Measurements from ENCODE around the gene TEX35.
A peak's percentile ranks its signal among the peaks of the same experiment; 100 is the strongest.

TEX35 gene

GRCh38 chr1:178521241-178521640 is 8.3 kb downstream of the TEX35 start:
- no peak for DNase-seq

DNA sequence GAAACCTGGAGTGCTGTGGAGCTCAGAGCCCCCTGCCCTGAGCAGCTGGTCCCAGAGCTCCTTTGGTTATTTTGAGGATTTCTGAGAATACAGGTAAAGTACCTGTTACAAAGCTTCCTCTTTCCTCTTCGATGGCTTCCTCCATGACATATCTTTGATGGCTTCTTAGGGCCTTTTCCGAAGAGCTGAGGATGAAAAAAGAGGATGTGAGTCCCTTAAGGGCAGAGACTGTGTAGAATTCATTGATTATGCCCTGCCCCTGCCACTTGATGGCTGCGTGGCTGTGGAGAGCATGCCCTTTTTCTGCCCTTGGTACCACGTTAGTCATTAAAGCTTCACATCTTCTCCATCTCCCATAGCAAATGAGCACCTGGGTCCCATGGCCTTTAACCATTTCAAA is 14.2 kb downstream of the TEX35 start:
- no peak for DNase-seq

GRCh38 chr1:178528228-178528952 is 15.5 kb downstream of the TEX35 start:
- DNase-seq = no peak

GRCh38 chr1:178528953-178529335 is 16.0 kb downstream of the TEX35 start:
- no peak for DNase-seq

DNA sequence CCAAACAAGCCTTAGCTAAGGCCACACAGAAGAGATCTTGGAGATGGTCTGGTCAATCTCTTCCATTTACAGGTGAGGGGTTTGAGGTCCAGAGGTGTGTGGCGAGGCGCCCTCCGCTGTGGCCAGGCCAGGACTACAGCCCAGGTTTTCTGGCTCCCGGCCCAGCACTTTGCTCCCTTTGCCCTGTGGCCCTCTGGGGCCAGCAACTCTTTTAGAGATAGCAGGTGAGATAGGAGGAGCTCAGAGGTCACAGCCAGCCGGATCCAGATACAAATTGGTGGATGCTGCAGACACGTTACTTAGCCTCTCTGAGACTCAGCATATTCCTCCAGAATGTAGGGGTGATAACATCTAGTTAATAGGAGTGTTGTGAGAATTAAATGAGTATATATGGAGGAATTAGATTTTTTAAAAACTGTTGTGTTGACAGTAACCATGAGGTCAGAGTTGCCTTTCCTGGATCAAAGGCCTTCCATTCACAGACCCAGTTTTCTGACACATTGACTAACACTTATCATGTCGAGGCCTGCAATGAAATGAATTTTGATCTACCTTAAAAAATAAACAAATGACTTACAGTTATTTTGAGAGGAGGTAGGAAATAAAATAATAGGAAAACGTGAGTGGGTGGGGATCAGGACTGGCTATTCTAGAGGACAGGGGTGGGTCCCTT is 16.6 kb downstream of the TEX35 start:
- DNase-seq = no peak

GRCh38 chr1:178530037-178530402 is 17.1 kb downstream of the TEX35 start:
- DNase-seq = no peak

GRCh38 chr1:178530502-178530901 is 17.6 kb downstream of the TEX35 start:
- DNase-seq = no peak

DNA sequence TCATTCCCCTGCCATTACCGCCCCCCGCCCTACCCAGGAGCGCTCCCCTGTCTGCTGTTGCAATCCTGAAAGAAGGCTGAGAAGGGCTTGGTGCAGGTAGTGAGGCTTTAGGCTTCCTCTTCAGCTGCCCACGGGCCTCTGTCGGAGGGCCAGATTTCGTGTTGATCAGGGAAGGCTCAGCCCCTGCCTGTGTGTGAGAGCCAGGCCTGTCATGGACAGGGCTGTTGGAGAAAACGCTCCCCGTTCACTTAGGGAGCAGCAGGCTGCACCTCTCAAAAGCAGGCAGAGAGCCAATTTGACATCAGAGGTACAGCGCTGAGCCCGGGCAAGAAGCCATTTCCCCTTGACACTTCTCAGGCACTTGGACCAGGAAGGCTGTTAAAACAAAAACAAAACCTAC is 19.0 kb downstream of the TEX35 start:
- no peak for DNase-seq

DNA sequence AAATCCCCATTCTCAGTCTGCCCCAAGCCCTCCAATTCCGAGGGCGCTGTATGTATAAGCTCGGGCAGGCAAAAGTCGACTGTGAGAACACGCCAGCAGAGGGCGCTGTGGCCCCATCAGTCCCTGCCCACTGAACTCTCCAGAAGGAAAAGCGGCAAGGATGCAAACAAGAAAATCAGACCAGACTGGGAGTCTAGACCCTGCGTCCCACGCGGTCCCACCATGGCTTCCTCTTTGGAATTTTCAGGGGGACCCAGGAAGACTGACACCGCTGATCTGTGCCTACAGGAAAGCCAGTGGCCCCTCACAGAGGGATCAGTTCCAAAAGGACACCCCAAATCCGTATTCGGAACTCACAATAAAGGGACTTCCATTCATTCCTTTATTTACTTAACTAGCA is 19.5 kb downstream of the TEX35 start:
- DNase-seq = peak; percentile 42

GRCh38 chr1:178533121-178533946 is 20.4 kb downstream of the TEX35 start:
- no peak for DNase-seq

- DNase-seq = no peak
Observed at GRCh38 chr1:178534137-178534868, 21.4 kb downstream of the TEX35 start.

DNA sequence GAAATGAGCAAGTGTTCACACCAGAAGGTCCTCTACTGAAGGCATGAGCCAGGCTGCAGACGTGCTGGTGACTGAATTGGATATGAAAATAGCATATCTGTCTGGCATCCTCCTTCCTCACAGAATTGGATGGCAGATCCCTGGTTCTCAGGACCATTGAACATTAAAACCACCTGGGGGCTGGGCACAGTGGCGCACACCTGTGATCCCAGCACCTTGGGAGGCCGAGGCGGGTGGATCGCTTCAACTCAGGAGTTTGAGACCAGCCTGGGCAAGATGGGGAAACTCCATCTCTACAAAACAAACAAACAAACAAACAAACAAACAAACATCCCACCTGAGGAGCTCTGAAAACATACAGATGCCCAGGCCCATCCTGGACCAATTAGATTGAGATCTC is 23.4 kb downstream of the TEX35 start:
- no peak for DNase-seq

GRCh38 chr1:178536844-178537371 is 24.0 kb downstream of the TEX35 start:
- no peak for DNase-seq

DNA sequence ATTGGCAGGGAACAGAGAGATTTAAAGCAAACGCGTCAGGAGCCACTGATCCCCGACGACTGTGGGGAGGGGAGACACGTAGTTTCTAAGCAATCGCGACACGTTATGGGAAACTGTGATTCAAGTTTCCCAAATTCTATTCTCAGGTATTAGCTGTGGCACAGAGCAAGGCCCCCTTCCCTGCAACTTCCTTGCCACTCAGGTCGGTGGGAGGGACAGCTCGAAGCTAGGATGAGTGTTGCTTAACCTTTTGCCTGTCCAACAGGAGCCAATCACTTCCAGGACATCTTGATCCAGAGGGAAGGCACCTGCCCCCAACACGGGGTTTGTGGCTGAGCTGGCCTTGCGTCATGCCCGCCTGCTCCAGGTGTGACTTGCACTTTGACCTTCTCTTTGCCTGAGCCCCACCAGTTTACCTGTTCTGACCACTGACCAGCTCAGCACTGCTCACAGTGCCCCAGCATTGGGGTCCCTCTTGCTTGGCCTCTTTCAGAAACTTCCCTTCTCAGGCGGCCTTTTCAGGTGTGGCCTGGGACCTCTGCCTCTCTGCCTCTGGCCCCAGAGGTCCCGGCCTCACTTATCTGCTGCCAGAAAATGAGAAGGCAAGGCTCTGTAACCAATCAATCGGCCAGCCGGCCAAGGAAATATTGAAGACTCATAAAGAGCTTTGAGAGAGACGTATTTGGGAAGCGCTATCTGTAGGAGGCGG is 24.6 kb downstream of the TEX35 start:
- DNase-seq = no peak

DNA sequence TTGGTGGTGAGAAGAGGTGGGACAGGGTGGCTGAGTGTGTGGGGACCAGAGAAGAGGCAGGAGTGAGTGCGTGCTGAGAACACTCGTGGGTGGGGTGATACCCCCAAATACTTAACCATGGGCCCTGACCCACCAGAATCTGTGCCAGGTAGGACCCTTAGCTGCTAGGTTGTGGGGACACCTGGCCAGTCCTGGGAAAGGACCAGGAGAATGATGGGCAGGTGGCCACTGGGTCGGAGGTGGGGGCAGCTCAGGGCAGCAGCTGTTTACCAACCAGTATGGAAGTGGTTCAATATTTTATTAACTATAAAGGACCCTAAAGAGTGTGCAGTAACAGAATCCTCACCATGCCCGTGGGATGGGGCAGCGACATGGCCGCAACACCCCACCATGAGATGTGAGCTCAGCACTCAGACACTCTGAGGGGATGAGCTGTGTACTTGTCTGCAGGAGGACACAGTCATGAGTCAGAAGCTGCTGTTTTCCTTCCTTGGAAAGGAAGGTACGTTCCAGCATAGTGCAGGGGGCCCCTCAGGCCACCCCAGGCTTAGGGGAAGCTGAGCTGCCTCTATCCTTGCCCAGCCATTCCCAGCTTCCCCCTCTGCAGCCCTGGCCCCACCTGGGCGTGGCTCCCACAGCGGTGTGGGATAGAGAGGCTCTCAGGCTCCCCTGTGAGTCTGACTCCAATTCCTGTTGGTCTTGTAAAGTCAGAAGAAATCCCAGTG is 25.4 kb downstream of the TEX35 start:
- DNase-seq = no peak

DNA sequence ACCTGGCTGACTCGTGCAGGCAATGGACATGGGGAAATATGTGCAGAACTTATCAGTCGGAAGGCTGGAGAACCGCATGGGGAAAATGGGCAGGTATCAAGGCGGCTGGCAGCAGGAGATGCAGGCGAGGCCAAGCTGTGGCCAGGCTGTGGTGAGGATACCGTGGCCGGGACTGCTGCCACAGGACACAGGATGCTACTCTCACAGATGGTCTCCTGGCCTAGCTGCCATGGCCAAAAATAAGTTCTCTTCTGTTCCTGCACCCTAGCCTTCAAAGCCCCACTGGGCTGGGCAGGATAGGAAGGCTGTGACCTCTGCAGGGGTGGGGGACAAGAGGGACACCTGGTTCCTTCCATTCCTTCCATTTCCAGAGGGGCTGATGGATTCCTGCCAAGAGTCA is 26.4 kb downstream of the TEX35 start:
- no peak for DNase-seq

- no peak for DNase-seq
Observed at GRCh38 chr1:178540204-178540603, 27.3 kb downstream of the TEX35 start.

DNA sequence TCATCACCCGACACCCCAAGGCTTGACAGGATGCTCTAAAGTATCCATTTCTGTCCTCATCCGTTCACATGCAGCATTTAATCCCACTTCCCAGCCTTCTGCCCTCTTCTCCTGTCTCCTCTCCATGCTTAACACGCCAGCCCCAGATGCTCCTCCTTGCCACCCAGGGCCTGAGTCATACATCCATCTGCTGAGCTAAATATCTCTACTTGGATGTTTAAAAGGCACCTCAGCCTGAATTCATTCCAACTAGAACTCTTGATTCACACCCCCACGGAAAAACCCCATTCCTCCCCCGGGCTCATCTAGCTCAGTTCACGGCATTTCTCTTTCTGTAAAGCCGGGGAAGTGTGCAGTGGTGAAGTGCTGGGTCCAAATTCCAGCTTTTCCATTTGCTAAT is 27.7 kb downstream of the TEX35 start:
- DNase-seq = no peak

DNA sequence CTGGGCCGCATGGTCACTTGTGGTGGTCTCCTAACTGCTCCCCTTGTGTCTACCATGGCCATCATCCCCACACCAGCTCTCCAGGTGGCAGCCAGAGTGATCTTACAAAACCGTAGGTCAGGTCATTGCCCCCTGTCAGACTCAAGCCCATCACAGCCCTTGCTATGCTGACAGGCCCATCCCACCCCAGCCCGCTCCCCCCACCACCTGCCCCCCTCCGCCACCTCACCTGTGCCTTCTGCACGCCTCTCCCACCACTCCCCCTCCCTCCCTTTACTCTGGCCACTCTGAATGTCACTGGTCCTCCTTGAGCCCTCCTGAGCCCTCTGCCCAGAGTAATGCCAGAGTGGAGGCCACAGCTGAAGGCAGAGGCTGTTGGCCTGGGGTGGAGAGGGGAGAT is 28.5 kb downstream of the TEX35 start:
- DNase-seq = no peak

DNA sequence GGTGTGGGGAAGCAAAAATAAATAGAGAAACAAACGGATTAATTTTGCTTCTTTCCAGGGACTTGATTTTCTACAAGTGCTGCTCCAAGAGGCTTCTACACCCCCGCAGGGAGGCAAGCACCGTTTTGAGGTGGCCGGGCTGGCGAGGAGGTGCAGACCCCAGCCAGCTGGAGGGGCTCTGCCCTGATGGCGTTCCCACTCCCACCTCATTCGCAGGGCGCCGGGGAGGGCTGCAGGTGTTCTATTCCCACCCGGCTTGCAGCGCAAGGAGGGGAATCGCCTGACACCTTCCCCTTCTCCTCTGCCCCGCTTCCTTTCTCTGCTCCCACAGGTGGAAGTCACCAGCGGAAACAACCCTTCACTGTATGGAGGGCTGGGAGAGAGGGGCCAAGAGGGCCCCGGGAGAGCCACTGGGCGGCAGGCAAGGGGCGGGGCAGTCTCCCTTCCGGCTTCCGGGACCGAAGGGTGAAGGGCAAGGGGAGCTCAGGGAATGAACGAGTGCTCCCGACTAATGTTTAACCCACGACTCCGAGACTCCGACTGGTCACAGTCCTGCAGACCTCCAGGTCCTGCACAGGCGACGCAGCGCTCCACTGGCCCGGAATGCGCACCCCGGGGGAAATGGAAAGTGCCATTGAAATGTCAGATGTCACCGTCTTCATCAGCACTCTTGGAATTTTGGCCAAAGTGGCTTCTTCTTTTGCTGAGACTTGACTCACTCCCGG is 29.1 kb downstream of the TEX35 start:
- DNase-seq = no peak
